ENCODE data around the gene HOXD9.

Gene HOXD9

DNA sequence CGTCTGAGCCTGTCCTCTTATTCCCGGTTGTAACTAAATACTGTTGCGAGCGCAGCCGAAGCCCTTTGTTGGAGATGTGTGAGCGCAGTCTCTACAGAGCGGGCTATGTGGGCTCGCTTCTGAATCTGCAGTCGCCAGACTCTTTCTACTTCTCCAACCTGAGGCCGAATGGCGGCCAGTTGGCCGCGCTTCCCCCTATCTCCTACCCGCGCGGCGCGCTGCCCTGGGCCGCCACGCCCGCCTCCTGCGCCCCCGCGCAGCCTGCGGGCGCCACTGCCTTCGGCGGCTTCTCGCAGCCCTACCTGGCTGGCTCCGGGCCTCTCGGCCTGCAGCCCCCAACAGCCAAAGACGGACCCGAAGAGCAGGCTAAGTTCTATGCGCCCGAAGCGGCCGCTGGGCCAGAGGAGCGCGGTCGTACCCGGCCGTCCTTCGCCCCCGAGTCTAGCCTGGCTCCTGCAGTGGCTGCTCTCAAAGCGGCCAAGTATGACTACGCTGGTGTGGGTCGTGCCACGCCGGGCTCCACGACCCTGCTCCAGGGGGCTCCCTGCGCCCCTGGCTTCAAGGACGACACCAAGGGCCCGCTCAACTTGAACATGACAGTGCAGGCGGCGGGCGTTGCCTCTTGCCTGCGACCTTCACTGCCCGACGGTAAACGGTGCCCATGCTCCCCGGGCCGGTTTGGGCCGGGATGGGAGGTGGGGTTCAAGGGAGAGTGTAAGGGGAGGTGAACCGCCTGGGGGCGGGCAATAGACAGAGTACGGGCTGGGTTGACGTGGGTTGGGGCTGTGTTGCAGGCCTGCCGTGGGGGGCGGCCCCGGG lies 22.6 kb upstream of the HOXD9 start, which contains the start of gene HOXD12:
HOXD12 (plus strand) TSS at position 68 of the 819 bp plus-strand sequence; CDS start at position 75, 7 bp downstream.
- TF ChIP-seq TEAD4 (IDR thresholded peaks at IDR 0.05), result no peak
- TF ChIP-seq, protein P1, sequence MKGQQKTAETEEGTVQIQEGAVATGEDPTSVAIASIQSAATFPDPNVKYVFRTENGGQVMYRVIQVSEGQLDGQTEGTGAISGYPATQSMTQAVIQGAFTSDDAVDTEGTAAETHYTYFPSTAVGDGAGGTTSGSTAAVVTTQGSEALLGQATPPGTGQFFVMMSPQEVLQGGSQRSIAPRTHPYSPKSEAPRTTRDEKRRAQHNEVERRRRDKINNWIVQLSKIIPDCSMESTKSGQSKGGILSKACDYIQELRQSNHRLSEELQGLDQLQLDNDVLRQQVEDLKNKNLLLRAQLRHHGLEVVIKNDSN (IDR thresholded peaks at IDR 0.05), result no peak
- no peak for TF ChIP-seq ZBTB7A (IDR thresholded peaks at IDR 0.05; ENCODE audit: low read depth)

DNA sequence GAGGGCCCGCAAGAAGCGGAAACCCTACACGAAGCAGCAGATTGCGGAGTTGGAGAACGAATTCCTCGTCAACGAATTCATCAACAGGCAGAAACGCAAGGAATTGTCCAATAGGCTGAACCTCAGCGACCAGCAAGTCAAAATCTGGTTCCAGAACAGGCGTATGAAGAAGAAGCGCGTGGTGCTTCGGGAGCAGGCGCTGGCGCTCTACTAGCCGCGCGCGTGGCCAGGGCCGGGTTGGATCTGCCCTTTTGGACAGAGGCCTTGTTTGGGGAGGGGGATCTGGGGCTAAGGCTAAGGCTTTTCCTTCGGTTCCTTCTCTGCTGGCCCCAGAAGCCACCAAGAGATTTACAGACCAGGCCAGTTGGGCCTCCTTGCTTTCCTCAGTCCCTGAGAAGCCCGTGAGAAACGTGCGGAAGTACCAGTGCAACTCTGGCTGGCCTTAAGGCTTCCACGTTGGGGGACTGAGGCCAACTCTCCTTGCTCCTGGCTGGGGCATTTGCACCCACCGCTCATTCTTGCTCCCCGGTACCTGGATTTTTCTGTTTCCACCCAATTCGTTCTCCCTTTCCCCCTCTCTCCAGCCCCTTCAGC lies 21.9 kb upstream of the HOXD9 start:
- TF ChIP-seq, protein P1 (IDR thresholded peaks at IDR 0.05), result no peak
- no peak for TF ChIP-seq TEAD4 (IDR thresholded peaks at IDR 0.05)
- no peak for TF ChIP-seq FOXM1 (IDR thresholded peaks at IDR 0.05; ENCODE audit: borderline replicate concordance, low read depth)
- TF ChIP-seq, protein P2, sequence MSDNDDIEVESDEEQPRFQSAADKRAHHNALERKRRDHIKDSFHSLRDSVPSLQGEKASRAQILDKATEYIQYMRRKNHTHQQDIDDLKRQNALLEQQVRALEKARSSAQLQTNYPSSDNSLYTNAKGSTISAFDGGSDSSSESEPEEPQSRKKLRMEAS (IDR thresholded peaks at IDR 0.05), result no peak
- TF ChIP-seq, protein P3, sequence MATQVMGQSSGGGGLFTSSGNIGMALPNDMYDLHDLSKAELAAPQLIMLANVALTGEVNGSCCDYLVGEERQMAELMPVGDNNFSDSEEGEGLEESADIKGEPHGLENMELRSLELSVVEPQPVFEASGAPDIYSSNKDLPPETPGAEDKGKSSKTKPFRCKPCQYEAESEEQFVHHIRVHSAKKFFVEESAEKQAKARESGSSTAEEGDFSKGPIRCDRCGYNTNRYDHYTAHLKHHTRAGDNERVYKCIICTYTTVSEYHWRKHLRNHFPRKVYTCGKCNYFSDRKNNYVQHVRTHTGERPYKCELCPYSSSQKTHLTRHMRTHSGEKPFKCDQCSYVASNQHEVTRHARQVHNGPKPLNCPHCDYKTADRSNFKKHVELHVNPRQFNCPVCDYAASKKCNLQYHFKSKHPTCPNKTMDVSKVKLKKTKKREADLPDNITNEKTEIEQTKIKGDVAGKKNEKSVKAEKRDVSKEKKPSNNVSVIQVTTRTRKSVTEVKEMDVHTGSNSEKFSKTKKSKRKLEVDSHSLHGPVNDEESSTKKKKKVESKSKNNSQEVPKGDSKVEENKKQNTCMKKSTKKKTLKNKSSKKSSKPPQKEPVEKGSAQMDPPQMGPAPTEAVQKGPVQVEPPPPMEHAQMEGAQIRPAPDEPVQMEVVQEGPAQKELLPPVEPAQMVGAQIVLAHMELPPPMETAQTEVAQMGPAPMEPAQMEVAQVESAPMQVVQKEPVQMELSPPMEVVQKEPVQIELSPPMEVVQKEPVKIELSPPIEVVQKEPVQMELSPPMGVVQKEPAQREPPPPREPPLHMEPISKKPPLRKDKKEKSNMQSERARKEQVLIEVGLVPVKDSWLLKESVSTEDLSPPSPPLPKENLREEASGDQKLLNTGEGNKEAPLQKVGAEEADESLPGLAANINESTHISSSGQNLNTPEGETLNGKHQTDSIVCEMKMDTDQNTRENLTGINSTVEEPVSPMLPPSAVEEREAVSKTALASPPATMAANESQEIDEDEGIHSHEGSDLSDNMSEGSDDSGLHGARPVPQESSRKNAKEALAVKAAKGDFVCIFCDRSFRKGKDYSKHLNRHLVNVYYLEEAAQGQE (IDR thresholded peaks at IDR 0.05; ENCODE audit: low read depth), result no peak
- no peak for TF ChIP-seq TCF12 (IDR thresholded peaks at IDR 0.05; ENCODE audit: low read depth)
- TF ChIP-seq EP300 (IDR thresholded peaks at IDR 0.05; ENCODE audit: borderline replicate concordance), result no peak
- no peak for TF ChIP-seq YY1 (IDR thresholded peaks at IDR 0.05; ENCODE audit: low read depth)
- no peak for TF ChIP-seq NFIC (IDR thresholded peaks at IDR 0.05)
- TF ChIP-seq RAD21 (IDR thresholded peaks at IDR 0.05; ENCODE audit: low read depth), result no peak
- TF ChIP-seq EGR1 (IDR thresholded peaks at IDR 0.05), result no peak
- no peak for TF ChIP-seq ZBTB7A (IDR thresholded peaks at IDR 0.05; ENCODE audit: low read depth)
- no peak for TF ChIP-seq TAF1 (IDR thresholded peaks at IDR 0.05; ENCODE audit: low read depth)
- no peak for TF ChIP-seq CREB1 (IDR thresholded peaks at IDR 0.05; ENCODE audit: low read depth)

DNA sequence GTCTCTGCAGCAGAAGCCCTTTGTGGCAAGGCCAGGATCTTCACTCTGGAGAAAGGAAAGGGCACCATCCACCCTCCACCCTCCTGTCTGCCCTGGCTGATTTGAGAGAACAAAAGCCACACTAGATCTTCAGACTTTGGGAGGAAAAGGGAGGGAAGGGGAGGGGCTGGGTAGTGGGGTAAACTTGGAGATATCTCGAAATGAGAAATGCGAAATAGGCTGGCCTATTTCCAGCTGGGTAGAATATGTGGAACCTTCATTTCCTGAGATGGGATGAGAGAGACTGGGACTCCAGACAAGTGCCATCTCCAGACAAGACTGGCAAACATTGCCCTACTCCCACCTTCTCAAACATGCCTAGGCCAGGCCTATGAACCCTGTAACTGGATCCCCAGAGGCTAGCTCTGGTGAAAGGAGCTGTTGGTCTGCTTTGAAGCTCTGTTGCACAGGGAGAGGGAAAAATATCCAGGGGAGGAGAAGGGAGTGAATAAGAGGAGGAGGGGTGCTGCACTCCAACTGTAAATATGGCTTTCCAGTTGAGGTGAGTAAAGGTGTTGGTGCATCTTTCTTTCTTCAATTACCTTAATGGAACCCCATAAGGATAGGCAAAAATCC lies 21.2 kb upstream of the HOXD9 start:
- TF ChIP-seq YY1 (IDR thresholded peaks at IDR 0.05; ENCODE audit: low read depth) (no peak), NFIC (IDR thresholded peaks at IDR 0.05) (no peak), RAD21 (IDR thresholded peaks at IDR 0.05; ENCODE audit: low read depth) (no peak), EP300 (IDR thresholded peaks at IDR 0.05; ENCODE audit: borderline replicate concordance) (no peak), ZBTB7A (IDR thresholded peaks at IDR 0.05; ENCODE audit: low read depth) (no peak), TCF12 (IDR thresholded peaks at IDR 0.05; ENCODE audit: low read depth) (no peak), FOXM1 (IDR thresholded peaks at IDR 0.05; ENCODE audit: borderline replicate concordance, low read depth) (no peak), CREB1 (IDR thresholded peaks at IDR 0.05; ENCODE audit: low read depth) (no peak)
- TF ChIP-seq, protein P1 (IDR thresholded peaks at IDR 0.05), result no peak
- TF ChIP-seq, protein P3 (IDR thresholded peaks at IDR 0.05; ENCODE audit: low read depth), result no peak

DNA sequence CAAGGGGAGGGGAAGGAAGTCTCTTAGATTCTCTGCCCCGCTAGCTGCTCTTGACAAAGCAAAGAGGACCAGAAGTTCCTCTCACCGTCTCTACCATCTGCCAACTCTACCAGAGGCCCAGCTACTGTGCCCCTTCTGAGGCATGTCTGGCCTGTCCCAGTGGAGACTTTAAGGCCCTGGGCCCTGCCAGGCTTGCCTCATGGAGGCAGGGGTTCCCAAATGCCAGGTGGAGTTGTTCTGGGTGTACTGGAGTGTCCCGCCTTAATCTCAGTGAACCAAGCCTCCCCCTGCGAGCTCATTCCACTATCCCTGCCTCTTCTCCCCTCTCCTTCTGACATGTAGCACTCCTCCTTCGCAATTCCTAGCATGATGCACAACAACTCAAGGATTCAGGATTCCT lies 20.7 kb upstream of the HOXD9 start:
- TF ChIP-seq, protein P1 (IDR thresholded peaks at IDR 0.05), result no peak
- TF ChIP-seq RAD21 (IDR thresholded peaks at IDR 0.05; ENCODE audit: low read depth), result no peak
- TF ChIP-seq TEAD4 (IDR thresholded peaks at IDR 0.05), result no peak
- TF ChIP-seq CEBPB (IDR thresholded peaks at IDR 0.05), result no peak
- TF ChIP-seq FOXM1 (IDR thresholded peaks at IDR 0.05; ENCODE audit: borderline replicate concordance, low read depth), result no peak
- TF ChIP-seq NFIC (IDR thresholded peaks at IDR 0.05), result no peak
- TF ChIP-seq, protein P2 (IDR thresholded peaks at IDR 0.05), result no peak
- TF ChIP-seq EGR1 (IDR thresholded peaks at IDR 0.05), result no peak
- no peak for TF ChIP-seq ZBTB7A (IDR thresholded peaks at IDR 0.05; ENCODE audit: low read depth)
- TF ChIP-seq EP300 (IDR thresholded peaks at IDR 0.05; ENCODE audit: borderline replicate concordance), result no peak
- no peak for TF ChIP-seq TAF1 (IDR thresholded peaks at IDR 0.05; ENCODE audit: low read depth)
- TF ChIP-seq, protein P3 (IDR thresholded peaks at IDR 0.05; ENCODE audit: low read depth), result no peak
- no peak for TF ChIP-seq YY1 (IDR thresholded peaks at IDR 0.05; ENCODE audit: low read depth)

Measured in Ishikawa (cell line).